Skin epidermis (tissue), 12 donors: ENCODE results near the gene UBE2E2.

ENCODE experiments used
- H3K27ac ChIP-seq, 21 experiments: fragments of 200-600 bp; sonication (generic) in 11 of 21; one replicate each; pipeline ENCODE4 v1.5.0; 2020; ENCODE audit warnings: mild to moderate bottlenecking in 3 of 21, inconsistent platforms in 2 of 21, moderate library complexity in 2 of 21
- H3K4me3 ChIP-seq, 7 experiments: fragments of 200-600 bp; sonication (generic) in 2 of 7; one replicate each; pipeline ENCODE4 v1.5.0; 2020; ENCODE audit warnings: inconsistent platforms in 2 of 7, mild to moderate bottlenecking in 2 of 7, moderate library complexity in 1 of 7

The UBE2E2 gene

DNA sequence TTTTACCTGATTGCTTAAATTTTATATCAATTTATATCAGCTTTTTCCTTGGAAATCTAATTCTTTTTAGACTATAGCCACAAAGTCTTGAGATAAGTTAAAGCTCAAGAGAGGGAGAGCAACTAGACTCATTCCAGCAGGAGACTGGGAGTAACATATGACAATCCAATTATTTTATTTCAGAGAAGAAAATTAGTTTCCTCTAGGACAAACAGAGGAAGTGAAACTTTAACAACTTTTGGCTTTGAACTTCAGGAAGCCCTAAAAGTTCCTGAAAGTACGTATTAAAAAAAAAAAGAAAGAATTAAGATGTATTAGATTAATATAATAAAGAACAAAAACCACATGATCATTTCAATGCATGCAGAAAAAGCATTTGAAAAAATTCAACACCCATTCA, 13.9 kb upstream of the UBE2E2 start:
- H3K27ac ChIP-seq: no peak overlapping the region
- H3K4me3 ChIP-seq: no peak overlapping the region

DNA sequence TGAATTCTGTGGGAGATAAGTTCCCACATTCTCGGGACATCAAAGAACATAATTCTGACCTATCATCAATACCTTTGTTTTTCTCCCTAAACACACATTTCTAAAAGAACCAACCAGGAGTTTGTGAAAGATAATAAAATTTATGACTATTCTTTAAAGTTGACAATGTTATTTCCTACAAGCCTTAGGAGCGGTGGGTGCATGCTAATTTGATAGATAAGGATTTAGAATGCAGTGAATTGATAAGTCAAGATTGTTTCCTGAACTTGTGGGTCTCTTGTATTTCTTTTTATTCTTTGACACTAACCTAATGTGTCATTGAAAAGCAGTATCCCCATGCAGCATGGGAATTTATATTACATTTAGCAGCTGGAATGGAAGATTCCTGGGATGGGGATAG, 10.3 kb upstream of the UBE2E2 start:
- no peak overlapping the region for H3K4me3 ChIP-seq
- H3K27ac ChIP-seq: no peak overlapping the region

DNA sequence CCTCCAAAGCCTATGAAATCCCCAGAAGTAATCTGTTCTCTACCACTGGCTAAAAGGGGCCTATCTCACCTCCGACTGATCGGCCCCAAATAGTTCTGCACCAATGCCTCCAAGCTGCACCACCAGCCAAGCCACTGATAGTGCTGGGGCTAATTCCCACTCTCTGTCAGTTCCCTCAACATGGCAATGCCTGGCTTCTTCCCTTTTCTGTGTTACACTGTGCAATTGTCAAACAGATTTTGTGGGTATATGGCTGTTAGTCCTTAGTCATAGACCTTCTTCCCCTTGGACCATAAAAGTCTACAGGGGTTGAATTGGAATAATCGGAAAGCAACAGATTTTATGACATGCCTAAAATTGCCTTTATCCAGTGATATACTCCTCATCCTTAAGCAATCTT, 9.3 kb upstream of the UBE2E2 start:
- no peak overlapping the region for H3K4me3 ChIP-seq
- H3K27ac ChIP-seq: no peak overlapping the region

DNA sequence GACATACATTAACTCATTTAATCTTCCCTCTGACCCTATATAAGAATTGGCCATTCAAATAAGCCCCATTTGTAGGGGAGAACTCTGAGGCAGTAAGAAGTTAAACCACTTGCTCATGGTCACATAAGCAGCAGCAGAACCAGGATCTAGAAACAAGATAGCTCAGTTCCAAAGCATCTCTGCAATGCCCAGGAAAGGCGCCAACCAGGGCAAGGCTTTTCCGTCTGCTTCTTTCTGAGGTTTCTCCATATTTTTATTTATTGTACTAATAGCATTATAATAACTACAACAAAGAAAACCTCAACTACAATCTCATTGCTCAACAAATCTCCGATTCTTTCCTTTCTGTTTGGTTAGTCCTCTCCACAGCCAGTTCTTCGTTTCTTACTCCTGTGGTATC, 4.3 kb upstream of the UBE2E2 start:
- no peak overlapping the region for H3K4me3 ChIP-seq
- no peak overlapping the region for H3K27ac ChIP-seq

DNA sequence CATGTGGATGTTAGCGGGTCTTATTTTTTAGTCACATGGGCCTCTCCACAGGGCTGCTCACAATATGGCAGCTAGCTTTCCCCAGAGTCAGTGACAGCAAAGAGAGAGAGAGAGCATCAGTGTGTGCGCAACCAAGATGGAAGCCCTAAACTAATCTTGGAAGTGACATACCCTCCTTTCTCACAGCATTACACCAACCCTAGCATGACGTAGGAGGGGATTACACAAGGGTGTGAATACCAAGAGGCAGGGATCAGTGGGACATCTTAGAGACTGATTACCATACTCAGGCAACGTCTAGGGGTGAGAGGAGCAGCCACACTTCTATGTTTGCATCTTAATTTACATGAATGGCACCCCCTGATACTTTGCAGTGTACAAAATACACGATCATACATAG, 3.5 kb upstream of the UBE2E2 start:
- H3K4me3 ChIP-seq: no peak overlapping the region
- H3K27ac ChIP-seq: no peak overlapping the region

DNA sequence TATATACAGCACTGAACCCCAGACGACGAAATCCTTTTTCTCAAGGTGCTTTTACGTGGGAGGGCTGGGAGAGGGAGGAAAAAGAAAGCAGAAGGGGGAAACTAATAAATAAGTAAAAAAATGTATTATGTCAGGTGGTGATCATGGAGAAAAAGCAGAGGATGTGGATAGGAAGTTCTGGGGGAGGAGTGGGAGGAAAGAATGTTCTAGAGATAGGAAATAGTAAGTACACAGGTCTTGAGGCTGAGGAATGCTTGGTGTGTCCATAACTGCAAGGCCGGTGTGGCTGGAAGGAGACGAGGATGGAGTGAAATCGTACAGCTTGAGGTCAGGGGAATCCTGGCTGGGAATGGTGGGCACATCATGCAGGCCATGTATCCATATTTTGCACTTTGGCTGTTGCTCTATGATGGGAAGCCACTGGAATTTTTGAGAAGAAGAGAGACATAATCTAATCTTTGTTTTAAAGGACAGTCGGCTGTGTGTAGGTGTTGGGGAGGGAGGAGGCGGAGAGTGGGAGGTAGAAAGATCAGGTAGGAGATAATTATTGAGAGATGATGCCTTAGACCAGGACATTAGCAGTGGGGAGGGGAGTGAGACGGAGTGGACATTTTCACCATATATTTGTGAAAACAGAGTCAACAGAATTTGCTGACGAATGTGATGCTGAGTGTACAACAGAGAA, 1.8 kb upstream of the UBE2E2 start:
- no peak overlapping the region for H3K27ac ChIP-seq
- H3K4me3 ChIP-seq: no peak overlapping the region

DNA sequence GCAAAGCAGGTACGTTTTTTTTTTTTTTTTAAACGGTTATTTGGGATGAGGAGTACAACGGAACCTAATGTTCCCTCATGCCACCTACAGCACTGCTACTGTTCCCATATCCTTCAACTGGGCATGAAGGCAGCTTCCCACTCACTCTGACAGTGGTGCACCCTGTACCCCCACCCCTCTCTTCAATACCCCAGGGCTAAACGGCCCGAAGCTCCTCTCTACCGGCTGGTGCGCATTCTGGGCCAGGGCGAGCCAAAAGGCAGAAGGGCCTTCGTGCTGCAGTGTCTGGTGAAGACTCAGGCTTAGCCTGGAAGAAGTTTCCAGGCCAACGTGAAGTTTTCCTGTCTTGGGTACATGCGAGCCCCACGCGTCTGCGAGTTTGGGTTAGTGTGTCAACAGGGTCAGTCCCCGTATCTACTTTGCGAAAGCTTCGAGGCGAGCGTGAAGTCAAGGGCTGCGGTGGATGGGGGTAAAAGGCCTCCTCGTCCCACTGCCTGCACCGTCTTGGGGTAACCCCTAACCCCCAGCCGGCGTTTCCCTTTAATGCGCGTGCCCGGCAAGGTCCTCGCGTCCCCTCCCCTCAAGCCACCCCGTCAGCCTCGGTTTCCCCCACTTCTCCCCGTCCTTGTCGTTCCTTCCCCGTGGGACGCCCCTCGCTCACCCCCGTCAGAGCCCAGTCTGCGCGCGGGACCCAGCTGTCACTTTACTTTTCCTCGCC, 765 bp upstream of the UBE2E2 start:
- peak overlapping the region; percentile 66 to 94 (median 85) for H3K4me3 ChIP-seq
- H3K27ac ChIP-seq: peak overlapping the region in 20 of 21 experiments; percentile 11 to 95 (median 89)

DNA sequence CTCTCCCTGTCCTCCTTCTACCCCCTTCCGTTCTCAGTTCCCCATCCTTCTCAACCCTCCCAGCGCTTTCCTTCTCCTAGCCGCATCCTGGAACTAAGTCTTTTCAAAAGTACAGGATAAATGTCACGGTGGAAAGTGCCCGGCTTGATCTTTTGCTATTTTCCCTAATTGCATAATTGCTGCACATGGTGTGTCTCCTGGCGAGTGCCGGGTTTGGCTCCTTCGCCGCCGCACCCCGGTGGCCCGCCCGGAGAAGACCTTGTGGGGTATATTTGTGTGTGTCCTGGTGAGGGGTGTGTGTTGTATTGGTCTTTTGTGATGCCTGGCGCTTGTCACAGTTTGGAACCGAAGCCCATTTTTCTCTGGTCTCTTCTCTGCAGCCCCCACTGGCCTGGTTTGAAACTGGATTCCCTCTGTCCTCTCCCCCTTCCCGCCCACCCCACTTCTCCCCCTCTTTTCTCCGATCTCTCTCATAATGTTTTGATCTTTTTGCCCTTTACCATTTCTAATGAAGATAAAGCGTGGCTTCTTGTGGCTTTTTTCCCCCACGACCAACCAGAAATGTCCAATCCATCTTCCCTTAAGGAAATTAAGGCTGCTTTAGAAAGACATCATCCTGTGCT, 692 bp downstream of the UBE2E2 start:
- H3K27ac ChIP-seq: peak overlapping the region in 19 of 21 experiments; percentile 82 to 95 (median 90)
- H3K4me3 ChIP-seq: peak overlapping the region; percentile 66 to 94 (median 85)

DNA sequence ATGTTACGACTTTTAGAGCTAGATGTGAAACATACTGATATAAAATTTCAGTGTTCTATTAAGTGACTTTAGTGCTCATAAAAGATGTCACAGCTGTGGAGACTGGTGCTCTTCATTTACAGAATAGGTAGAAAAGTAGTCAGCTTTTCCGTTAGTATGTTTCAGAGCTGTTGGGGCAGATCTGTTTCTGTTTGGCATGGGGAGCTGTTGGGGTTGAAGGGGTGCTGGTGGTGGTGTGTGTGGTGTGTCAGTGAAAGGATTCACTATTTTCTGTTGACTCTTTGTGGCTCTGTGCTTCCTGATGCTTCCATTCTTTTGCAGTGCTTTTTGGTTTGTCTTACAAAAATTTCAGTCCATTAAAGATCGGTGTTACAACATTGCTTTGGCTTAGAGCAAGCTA, 3.2 kb downstream of the UBE2E2 start:
- no peak overlapping the region for H3K27ac ChIP-seq

DNA sequence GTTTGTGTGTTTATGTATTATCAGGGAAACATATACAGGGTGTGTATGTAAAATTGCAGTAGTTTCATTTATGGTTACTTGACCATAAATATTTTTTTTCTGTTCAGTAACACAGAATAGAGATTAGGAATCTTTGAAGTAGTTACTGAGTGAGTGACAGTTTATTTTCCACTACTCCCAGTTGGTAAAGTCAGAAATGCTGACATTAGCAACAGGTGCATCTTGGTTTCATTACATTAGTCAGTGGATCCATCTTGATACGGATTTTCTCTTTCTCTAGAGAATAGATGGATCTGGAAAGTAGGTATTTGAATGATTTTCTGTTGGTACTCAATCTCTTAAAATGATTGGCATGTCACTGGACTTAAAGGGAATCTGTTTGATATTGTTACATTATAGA, 6.0 kb downstream of the UBE2E2 start:
- Histone ChIP-seq H3K4me3 (no peak overlapping the region), H3K27ac (no peak overlapping the region)

More for the DNA sequence above, 3.2 kb downstream of the UBE2E2 start:
- no peak overlapping the region for H3K4me3 ChIP-seq

DNA sequence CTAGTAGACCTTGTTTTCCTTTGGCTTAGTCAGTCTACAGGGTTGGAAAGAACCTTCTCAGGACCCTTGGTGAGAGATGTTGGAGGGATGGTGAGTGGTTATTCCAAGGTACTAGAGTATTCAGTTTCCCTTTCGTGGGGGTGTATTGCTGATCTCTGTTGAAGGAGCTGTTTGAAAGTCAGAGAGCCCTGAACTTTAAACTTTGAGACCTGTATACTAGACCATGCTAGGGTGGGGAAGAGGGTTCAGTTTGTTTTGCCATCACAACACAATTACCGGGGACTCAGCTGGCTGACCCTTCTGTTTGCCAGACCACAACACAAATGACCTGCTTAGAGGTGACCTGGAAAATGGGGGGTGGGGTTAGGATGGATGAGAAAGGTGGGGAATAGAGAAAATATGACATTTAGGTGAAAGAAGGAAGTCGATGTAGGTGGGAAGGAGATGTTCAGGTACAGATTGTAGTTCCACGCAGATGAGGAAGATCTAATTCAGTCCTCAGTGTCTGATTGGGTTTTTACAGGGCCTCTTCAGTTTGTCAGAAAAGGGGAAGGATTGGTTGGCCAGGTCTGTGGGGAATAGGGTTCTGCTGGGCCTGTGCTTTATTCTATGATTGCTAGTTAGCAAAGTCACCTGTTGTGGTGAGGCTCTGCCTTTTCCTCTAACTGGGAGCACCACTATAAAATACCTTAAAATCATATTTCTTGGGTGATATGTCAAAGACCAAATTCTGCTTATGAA, 6.8 kb downstream of the UBE2E2 start:
- Histone ChIP-seq H3K4me3 (no peak overlapping the region), H3K27ac (no peak overlapping the region)

DNA sequence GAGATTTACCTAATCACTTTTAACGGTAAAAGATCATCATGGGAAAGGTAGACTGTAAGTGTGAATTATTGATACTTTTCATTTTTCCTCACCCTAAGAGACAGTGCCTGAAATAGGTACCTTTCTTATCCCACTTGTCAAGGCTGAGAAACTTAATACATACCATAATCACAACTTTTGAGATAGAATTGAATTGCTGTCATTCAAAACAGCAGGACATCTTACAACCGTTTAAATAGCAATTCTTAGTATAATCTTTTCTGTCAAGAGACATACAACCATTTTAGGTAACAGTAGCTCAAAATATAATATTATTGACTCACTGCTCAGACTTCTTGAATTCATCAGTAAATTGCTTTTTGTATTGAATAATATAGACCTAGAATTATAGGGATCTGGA, 10.7 kb downstream of the UBE2E2 start:
- H3K4me3 ChIP-seq: no peak overlapping the region
- H3K27ac ChIP-seq: no peak overlapping the region

DNA sequence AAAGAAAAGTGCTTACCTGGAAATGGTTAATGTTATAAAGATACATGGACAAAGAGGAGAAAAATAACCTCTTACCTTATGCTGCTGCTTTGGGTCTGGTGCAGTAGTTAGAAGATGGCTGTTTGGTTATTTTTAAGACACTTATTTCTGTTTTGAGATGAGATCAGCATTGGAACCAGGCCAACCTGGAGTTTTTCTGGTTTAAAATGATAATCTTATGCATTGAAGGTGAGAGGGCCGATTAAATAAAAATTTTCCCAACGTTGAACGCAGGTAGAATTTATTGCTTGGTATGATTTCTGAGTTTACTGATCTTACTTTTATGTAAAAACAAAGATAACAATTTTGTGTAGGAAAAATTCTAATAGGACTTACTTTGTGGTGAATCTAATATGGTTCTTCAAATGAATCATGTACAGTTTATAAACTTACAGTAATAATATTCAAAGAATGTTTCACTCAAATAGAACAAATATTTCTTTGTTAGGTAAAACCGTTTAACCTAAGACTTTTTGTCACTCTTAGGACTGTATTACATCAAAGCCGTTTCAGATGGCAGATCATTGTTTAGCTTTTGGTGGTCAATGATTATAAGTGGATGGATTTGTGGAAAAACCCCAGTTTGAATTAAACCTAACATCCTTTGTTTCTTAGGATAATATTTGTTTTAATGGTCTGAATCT, 14.9 kb downstream of the UBE2E2 start:
- Histone ChIP-seq H3K4me3 (no peak overlapping the region), H3K27ac (no peak overlapping the region)

DNA sequence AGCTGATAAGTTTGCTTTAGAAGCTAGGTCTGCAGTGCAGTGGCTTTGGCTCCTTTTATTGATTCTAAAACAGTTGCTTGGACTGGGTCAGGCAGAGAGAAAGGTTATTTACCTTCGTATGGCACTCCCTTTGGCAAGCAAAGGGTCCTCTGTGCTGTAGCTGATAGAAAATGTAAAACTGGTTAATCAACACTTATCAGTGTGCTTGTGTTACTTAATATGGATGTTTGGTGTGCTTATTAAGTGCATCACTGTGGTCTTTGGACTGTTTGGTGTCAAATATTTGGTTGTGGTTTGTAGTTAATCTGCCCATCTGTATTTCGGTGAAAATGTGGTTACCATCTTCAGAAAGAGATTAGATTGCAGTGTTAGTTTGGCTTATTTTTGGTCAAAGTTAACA, 16.0 kb downstream of the UBE2E2 start:
- no peak overlapping the region for H3K4me3 ChIP-seq
- no peak overlapping the region for H3K27ac ChIP-seq

DNA sequence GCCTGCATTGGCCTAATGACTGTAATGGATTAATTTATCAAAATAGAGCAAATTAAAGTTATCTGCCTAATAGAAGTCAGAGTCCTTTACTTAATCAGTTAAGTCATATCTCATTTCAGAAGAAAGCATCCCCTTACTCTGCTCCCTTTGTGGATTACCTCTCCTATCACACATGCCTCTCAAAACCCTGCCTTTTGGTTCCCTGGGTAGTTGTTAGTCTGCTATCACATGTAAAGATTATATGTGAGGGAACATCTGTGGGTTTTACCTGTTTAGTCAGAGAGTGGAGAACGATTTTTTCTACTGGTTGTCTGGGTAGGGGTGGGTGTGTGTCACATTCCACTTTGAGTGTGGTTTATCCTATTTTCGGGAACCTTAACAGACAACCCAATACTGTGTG, 16.4 kb downstream of the UBE2E2 start:
- H3K4me3 ChIP-seq: no peak overlapping the region
- H3K27ac ChIP-seq: no peak overlapping the region

DNA sequence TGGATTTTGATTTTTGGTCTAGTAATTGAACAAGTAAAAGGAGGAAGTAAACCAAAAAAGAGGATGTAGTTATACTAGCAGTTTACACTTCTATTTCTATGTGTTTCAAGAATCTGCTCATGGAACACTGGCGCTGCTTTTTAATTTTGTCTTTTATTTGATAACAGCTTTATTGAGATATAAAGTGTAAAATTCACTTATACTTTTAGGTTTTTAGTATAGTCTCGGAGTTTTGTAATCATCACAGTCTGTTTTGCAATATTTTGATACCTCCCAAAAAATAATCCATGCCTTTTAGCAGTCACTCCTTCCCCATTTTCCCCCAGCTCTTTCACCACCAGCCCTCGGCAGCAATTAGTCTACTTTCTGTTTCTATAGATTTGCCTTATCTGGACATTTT, 18.0 kb downstream of the UBE2E2 start:
- no peak overlapping the region for H3K4me3 ChIP-seq
- H3K27ac ChIP-seq: peak overlapping the region in 1 of 21 experiments; percentile 68

DNA sequence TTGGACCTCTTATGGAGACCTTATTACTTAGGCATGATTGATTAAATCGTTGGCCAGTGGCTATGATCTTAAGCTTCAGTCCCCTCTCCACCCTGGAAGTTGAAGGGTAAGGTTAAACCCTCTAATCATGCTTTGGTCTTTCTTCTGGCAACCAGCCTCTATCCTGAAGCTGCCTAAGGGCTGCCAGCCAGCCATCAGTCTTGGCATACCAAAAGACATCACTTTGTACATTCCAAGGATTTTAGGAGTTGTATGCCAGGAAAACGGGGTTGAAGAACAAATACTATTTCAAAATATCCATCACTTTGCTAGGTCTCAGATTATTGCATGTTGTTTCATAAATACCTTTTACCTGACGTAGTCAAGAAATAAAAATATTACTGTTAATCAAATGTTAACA, 28.9 kb downstream of the UBE2E2 start:
- Histone ChIP-seq H3K4me3 (no peak overlapping the region), H3K27ac (no peak overlapping the region)

DNA sequence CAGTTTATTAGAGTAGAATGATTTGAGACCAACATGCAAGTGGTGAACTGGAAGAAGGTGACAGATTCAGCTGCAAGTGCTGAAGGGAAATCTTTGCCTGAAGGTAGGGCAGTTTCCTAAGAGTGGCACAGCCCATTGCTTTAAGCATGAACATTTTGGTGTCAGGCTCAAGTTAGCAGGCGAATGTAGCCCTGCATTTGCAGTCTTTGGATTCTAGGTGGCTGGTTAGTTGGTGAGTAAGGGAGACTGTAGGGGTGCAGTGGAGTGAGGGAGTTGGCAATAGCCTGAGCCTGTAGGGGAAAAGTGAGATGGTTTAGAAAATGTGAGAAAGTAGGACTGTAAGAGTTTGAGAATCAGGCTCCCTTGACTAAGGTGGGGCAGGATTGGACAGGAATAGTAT, 29.7 kb downstream of the UBE2E2 start:
- Histone ChIP-seq H3K27ac (no peak overlapping the region), H3K4me3 (no peak overlapping the region)

DNA sequence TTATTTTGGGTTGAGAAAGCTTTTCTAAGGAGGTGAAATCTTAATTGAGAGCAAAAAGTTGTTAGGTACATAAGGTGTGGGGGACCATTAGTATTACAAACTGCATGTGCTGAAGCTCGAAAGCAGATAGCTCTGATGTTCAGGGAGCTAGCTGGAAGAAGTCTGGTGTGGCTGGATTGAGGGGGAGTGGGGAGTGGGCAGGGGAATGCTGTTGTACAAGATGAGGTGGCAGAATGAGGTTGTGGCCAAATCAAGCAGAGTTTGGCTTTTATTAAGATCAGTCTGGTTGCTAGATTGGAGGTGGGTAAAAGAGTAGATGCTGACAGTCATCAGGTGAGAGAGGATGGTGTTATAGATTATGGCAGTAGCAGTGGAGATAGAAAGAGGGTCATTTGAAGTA, 32.1 kb downstream of the UBE2E2 start:
- H3K27ac ChIP-seq: no peak overlapping the region
- no peak overlapping the region for H3K4me3 ChIP-seq

DNA sequence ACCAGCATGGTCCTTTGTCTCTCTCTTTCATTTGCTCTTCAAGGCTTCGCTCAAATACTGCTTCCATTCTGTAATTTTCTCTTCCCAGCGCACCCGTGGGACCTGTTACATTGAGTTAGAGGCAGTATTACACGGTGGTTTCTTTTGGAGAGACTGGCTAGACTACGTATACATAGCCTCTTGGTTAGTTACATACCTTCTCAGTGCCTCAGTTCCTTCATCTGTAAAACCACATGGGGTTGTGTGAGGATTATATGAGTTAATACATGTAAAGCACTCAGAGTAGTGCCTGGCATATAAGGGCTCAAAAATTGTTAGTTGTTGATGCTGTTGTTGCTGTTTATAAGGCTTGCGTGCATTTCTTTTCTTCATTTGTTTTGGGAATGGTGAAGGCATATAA, 33.8 kb downstream of the UBE2E2 start:
- no peak overlapping the region for H3K27ac ChIP-seq
- H3K4me3 ChIP-seq: no peak overlapping the region
